IMR-90 (cell line): Measurements from ENCODE around the gene XIST. TPM values are rescaled to one million over a fixed set of nuclear protein-coding genes. Genes with fewer than 3 reads are reported as not detected.

Experiments
- ATAC-seq: fragments of 200-7000 bp; cut with Tn5 transposase; 2 replicates; pipeline ENCODE4 v1.9.1; 2020; ENCODE audit warnings: low read depth, mild to moderate bottlenecking, moderate library complexity
- BruUV-seq: library from RNA; stranded (reverse); fragments of 400-500 nt; replicated peaks from 2 replicates; lab custom pipeline; 2021; lab: Mats Ljungman, UMichigan
- CTCF ChIA-PET: fragments of 300-600 bp; formaldehyde crosslinking; extraction: SDS; loops from one replicate; lab custom pipeline; 2021; ENCODE audit warnings: antibody characterized with exemption; lab: Yijun Ruan, JAX
- POLR2A ChIA-PET: fragments of 300-600 bp; sonication (Branson Sonifier 250); formaldehyde crosslinking; loops from one replicate; lab custom pipeline; 2022; ENCODE audit warnings: antibody characterized with exemption; ENCODE audit not compliant: unreplicated experiment; lab: Charles Lee
- DNase-seq: peaks from one replicate; pipeline ENCODE4 v3.0.0; 2013
- H2AFZ ChIP-seq: replicated peaks from 2 replicates; pipeline ENCODE3; 2013; ENCODE audit warnings: low read length, mild to moderate bottlenecking; ENCODE audit not compliant: poor library complexity
- H2AK5ac ChIP-seq: 2 replicates; pipeline ENCODE4 v1.6.1; 2013; ENCODE audit warnings: low read depth, low read length, inconsistent platforms
- H2AK9ac ChIP-seq: replicated peaks from 2 replicates; pipeline ENCODE3; 2013; ENCODE audit warnings: mild to moderate bottlenecking, low read depth, low read length, moderate library complexity; ENCODE audit not compliant: poor library complexity
- H2BK120ac ChIP-seq: 2 replicates; pipeline ENCODE4 v1.6.1; 2013; ENCODE audit warnings: low read depth, low read length, inconsistent platforms
- H2BK15ac ChIP-seq: 3 replicates; pipeline ENCODE4 v1.6.1; 2013; ENCODE audit warnings: low read depth, low read length, inconsistent platforms
- H2BK20ac ChIP-seq: 2 replicates; pipeline ENCODE4 v1.6.1; 2013; ENCODE audit warnings: low read depth, mild to moderate bottlenecking, inconsistent platforms, low read length, moderate library complexity
- H2BK5ac ChIP-seq: 2 replicates; pipeline ENCODE4 v1.6.1; 2013; ENCODE audit warnings: mild to moderate bottlenecking, low read depth, low read length, inconsistent platforms; ENCODE audit not compliant: poor library complexity, severe bottlenecking
- H3K14ac ChIP-seq: replicated peaks from 2 replicates; pipeline ENCODE4 v1.6.1; 2013; ENCODE audit warnings: low read depth, low read length, inconsistent platforms
- H3K18ac ChIP-seq: 2 replicates; pipeline ENCODE4 v1.6.1; 2013; ENCODE audit warnings: low read depth, low read length, control low read depth
- H3K23ac ChIP-seq: 2 replicates; pipeline ENCODE4 v1.6.1; 2013; ENCODE audit warnings: low read depth, low read length, inconsistent platforms
- H3K27ac ChIP-seq: 2 replicates; pipeline ENCODE4 v1.5.1; 2013; ENCODE audit warnings: mild to moderate bottlenecking, control low read depth, low read length; ENCODE audit not compliant: insufficient read depth
- H3K27me3 ChIP-seq: 2 replicates; pipeline ENCODE4 v1.6.1; 2013; ENCODE audit warnings: low read length; ENCODE audit not compliant: control insufficient read depth, insufficient read depth
- H3K36me3 ChIP-seq: 2 replicates; pipeline ENCODE4 v1.6.1; 2013; ENCODE audit warnings: low read length, mixed read lengths; ENCODE audit not compliant: control insufficient read depth, insufficient read depth
- H3K4ac ChIP-seq: 2 replicates; pipeline ENCODE4 v1.6.1; 2013; ENCODE audit warnings: low read depth, low read length, inconsistent platforms
- H3K4me1 ChIP-seq: 2 replicates; pipeline ENCODE4 v1.6.1; 2013; ENCODE audit warnings: low read length, mixed read lengths; ENCODE audit not compliant: control insufficient read depth, insufficient read depth
- H3K4me2 ChIP-seq: 2 replicates; pipeline ENCODE4 v1.6.1; 2013; ENCODE audit warnings: low read depth, mild to moderate bottlenecking, control low read depth, low read length, moderate library complexity
- H3K4me3 ChIP-seq: 2 replicates; pipeline ENCODE4 v1.5.1; 2013; ENCODE audit warnings: low read depth, mild to moderate bottlenecking, control low read depth, low read length, moderate library complexity; ENCODE audit not compliant: insufficient read depth
- H3K56ac ChIP-seq: 2 replicates; pipeline ENCODE4 v1.6.1; 2013; ENCODE audit warnings: low read length, inconsistent platforms; ENCODE audit not compliant: insufficient read depth; ENCODE audit errors: extremely low read depth
- H3K79me1 ChIP-seq, 2 experiments: 2 replicates each; pipeline ENCODE4 v1.6.1; 2013; ENCODE audit warnings: low read length in 2 of 2, inconsistent platforms in 1 of 2, low read depth in 1 of 2
- H3K9ac ChIP-seq: 2 replicates; pipeline ENCODE4 v1.6.1; 2013; ENCODE audit warnings: low read depth, low read length, control low read depth
- H3K9me1 ChIP-seq: 2 replicates; pipeline ENCODE4 v1.6.1; 2013; ENCODE audit warnings: low read length, inconsistent platforms; ENCODE audit not compliant: insufficient read depth
- H3K9me3 ChIP-seq: 2 replicates; pipeline ENCODE4 v1.6.1; 2013; ENCODE audit warnings: low read length; ENCODE audit not compliant: control insufficient read depth, insufficient read depth
- H4K20me1 ChIP-seq: 2 replicates; pipeline ENCODE4 v1.6.1; 2013; ENCODE audit warnings: low read length, inconsistent platforms; ENCODE audit not compliant: insufficient read depth
- H4K5ac ChIP-seq: 2 replicates; pipeline ENCODE4 v1.6.1; 2013; ENCODE audit warnings: mild to moderate bottlenecking, low read depth, low read length, control low read depth
- H4K8ac ChIP-seq, 2 experiments: 2 replicates each; pipeline ENCODE4 v1.6.1; 2013; ENCODE audit warnings: low read depth in 2 of 2, low read length in 2 of 2, control low read depth in 1 of 2, inconsistent platforms in 1 of 2
- H4K91ac ChIP-seq: 2 replicates; pipeline ENCODE4 v1.6.1; 2013; ENCODE audit warnings: low read depth, low read length, inconsistent platforms; ENCODE audit not compliant: insufficient read depth
- BHLHE40 ChIP-seq: fragments of 150-350 bp; IDR thresholded peaks from 2 replicates; pipeline ENCODE4 v1.6.1; 2016; ENCODE audit warnings: mild to moderate bottlenecking, low read depth, low read length
- CEBPB ChIP-seq: IDR thresholded peaks from 2 replicates; pipeline ENCODE4 v1.6.1; 2012; ENCODE audit warnings: low read depth, low read length, improper control_type of control experiment
- CHD1 ChIP-seq: IDR thresholded peaks from 2 replicates; pipeline ENCODE4 v1.6.1; 2012; ENCODE audit warnings: low read depth, low read length, improper control_type of control experiment
- FOS ChIP-seq: fragments of 150-350 bp; IDR thresholded peaks from 2 replicates; pipeline ENCODE4 v1.6.1; 2016; ENCODE audit warnings: low read depth, low read length
- MAFK ChIP-seq: IDR thresholded peaks from 2 replicates; pipeline ENCODE4 v1.6.1; 2012; ENCODE audit warnings: low read depth, low read length, improper control_type of control experiment
- MAZ ChIP-seq: IDR thresholded peaks from 2 replicates; pipeline ENCODE4 v1.6.1; 2012; ENCODE audit warnings: low read depth, mild to moderate bottlenecking, low read length, improper control_type of control experiment, moderate library complexity, borderline replicate concordance
- MXI1 ChIP-seq: IDR thresholded peaks from 2 replicates; pipeline ENCODE4 v1.6.1; 2012; ENCODE audit warnings: low read depth, mild to moderate bottlenecking, low read length, moderate library complexity, borderline replicate concordance
- NFE2L2 ChIP-seq: fragments of 150-350 bp; IDR thresholded peaks from 2 replicates; pipeline ENCODE4 v1.6.1; 2016; ENCODE audit warnings: low read depth, mild to moderate bottlenecking, low read length
- POLR2A ChIP-seq: IDR thresholded peaks from 2 replicates; pipeline ENCODE4 v1.6.1; 2012; ENCODE audit warnings: mild to moderate bottlenecking, low read depth, low read length
- RAD21 ChIP-seq: IDR thresholded peaks from 2 replicates; pipeline ENCODE4 v1.6.1; 2012; ENCODE audit warnings: low read length, improper control_type of control experiment
- RCOR1 ChIP-seq: IDR thresholded peaks from 2 replicates; pipeline ENCODE4 v1.6.1; 2012; ENCODE audit warnings: mild to moderate bottlenecking, low read length, improper control_type of control experiment; ENCODE audit not compliant: insufficient replicate concordance
- RFX5 ChIP-seq: IDR thresholded peaks from 2 replicates; pipeline ENCODE4 v1.8.0; 2012; ENCODE audit warnings: low read depth, mild to moderate bottlenecking, low read length, moderate library complexity
- SMC3 ChIP-seq: fragments of 150-350 bp; IDR thresholded peaks from 2 replicates; pipeline ENCODE4 v1.6.1; 2016; ENCODE audit warnings: low read depth, mild to moderate bottlenecking, antibody characterized with exemption, low read length, moderate library complexity
- USF2 ChIP-seq: fragments of 150-350 bp; IDR thresholded peaks from 2 replicates; pipeline ENCODE4 v1.6.1; 2017; ENCODE audit warnings: mild to moderate bottlenecking, antibody characterized with exemption, low read length, low read depth
- WGBS, 2 experiments: methylation state at CpG; one replicate each; pipeline versions ENCODE4 v1.1.5 to v1.1.7; 2013; ENCODE audit warnings: missing lambda C conversion rate in 2 of 2; ENCODE audit not compliant: insufficient read length in 1 of 2; ENCODE audit errors: extremely low coverage in 2 of 2; 5-methylcytosine and 5-hydroxymethylcytosine counted together
- dilution Hi-C: fragments of 300-500 bp; cut with HindIII; formaldehyde crosslinking; loops from one replicate; pipeline ENCODE4 v1.14.3; 2018; ENCODE audit warnings: low sequenced_read_pairs; ENCODE audit not compliant: unreplicated experiment
- in situ Hi-C: fragments of 300-500 bp; cut with MboI; formaldehyde crosslinking; loops from 3 replicates; pipeline ENCODE4 v1.14.3; 2019; ENCODE audit warnings: low sequenced_read_pairs, inconsistent platforms, mixed read lengths
- intact Hi-C: fragments of 100-400 bp; cut with micrococcal nuclease; formaldehyde crosslinking; loops from 2 replicates; pipeline ENCODE4 v1.10.0; 2022
- polyA plus RNA-seq, 3 experiments: library from polyadenylated mRNA; depleted of rRNA; stranded (reverse); fragments of >200 nt; gene quantifications; 2 replicates each; pipeline ENCODE4 v1.2.3, GENCODE V29; 2012; ENCODE audit warnings: low replicate concordance in 1 of 3
- total RNA-seq: library from RNA; depleted of rRNA; stranded (reverse); fragments of >200 nt; gene quantifications from 2 replicates; pipeline ENCODE4 v1.2.3, GENCODE V29; 2012
- TF ChIP-seq, protein P1 (sequence below): conservative IDR thresholded peaks from 2 replicates; pipeline ENCODE4 v1.5.1; 2012; ENCODE audit warnings: mild to moderate bottlenecking, low read depth, low read length, improper control_type of control experiment
- TF ChIP-seq, protein P2 (sequence below): fragments of 150-350 bp; IDR thresholded peaks from 2 replicates; pipeline ENCODE4 v1.6.1; 2016; ENCODE audit warnings: low read depth, mild to moderate bottlenecking, low read length, moderate library complexity, borderline replicate concordance

Gene XIST
- total and polyA plus RNA-seq, 2 of the 4 experiments (the other 2 are of a cell fraction): 48.9 to 159 TPM

DNA sequence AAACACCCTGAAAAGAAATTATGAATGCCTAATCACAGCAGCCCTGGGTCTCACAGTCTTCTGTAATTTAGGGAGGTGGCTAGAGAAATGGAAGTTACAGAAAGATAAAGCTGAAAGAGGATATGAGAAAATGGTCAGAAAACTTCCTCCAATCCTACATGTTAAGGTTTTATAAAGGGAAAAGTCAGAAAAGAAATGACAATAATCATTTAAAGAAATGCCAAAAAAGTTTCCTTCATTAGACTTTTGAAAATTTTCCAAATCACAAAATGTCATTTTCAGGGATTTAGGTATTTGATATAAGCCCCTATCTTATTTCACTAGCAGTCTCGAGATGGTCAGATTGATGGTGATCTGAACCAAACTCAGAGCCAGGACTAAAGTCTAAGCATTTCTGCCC lies 13.4 kb downstream of the XIST start:
- Histone ChIP-seq H3K18ac (no peak overlapping the region), H3K14ac (no peak overlapping the region), H3K36me3 (peaks cover 1% of the 10 kb centered on the region; the same call in 1 of the 2 replicates), H2BK120ac (no peak overlapping the region), H2BK15ac (no peak overlapping the region), H4K5ac (no peak overlapping the region), H2BK5ac (no peak overlapping the region), H2AFZ (no peak overlapping the region), H3K4ac (no peak overlapping the region), H3K4me3 (no peak overlapping the region), H2AK5ac (no peak overlapping the region), H2AK9ac (no peak overlapping the region), H3K4me1 (no peaks in the 10 kb centered on the region; the same call in 1 of the 2 replicates), H3K56ac (no peak overlapping the region), H3K4me2 (no peak overlapping the region), H3K9me3 (no peaks in the 10 kb centered on the region), H3K9me1 (0 out of 2 replicates have a peak, but pooled peaks cover 8% of the 10 kb centered on the region), H2BK20ac (no peak overlapping the region), H4K20me1 (peaks cover 91% of the 10 kb centered on the region), H3K79me1 (peaks cover 0 to 3% of the 10 kb centered on the region in 2 experiments; a peak in 1 of 4 replicates), H3K9ac (no peak overlapping the region), H3K27ac (no peak overlapping the region), H4K8ac (no peak overlapping the region), H3K27me3 (no peaks in the 10 kb centered on the region; the same call in 1 of the 2 replicates), H3K23ac (no peak overlapping the region), H4K91ac (no peak overlapping the region)
- ChIA-PET CTCF (no interaction called here), POLR2A (no interaction called here)
- DNase-seq (no peak), ATAC-seq (no peak)
- WGBS, 2 experiments: no CpG with 5 or more reads among the region's 1 CpG
- no TSS peak for BruUV-seq
- no peak for TF ChIP-seq RCOR1
- TF ChIP-seq NFE2L2: no peak
- no peak for TF ChIP-seq FOS
- TF ChIP-seq, protein P1, sequence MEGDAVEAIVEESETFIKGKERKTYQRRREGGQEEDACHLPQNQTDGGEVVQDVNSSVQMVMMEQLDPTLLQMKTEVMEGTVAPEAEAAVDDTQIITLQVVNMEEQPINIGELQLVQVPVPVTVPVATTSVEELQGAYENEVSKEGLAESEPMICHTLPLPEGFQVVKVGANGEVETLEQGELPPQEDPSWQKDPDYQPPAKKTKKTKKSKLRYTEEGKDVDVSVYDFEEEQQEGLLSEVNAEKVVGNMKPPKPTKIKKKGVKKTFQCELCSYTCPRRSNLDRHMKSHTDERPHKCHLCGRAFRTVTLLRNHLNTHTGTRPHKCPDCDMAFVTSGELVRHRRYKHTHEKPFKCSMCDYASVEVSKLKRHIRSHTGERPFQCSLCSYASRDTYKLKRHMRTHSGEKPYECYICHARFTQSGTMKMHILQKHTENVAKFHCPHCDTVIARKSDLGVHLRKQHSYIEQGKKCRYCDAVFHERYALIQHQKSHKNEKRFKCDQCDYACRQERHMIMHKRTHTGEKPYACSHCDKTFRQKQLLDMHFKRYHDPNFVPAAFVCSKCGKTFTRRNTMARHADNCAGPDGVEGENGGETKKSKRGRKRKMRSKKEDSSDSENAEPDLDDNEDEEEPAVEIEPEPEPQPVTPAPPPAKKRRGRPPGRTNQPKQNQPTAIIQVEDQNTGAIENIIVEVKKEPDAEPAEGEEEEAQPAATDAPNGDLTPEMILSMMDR: no peak
- TF ChIP-seq MAZ: no peak
- TF ChIP-seq CHD1: no peak
- no peak for TF ChIP-seq RFX5
- TF ChIP-seq, protein P2, sequence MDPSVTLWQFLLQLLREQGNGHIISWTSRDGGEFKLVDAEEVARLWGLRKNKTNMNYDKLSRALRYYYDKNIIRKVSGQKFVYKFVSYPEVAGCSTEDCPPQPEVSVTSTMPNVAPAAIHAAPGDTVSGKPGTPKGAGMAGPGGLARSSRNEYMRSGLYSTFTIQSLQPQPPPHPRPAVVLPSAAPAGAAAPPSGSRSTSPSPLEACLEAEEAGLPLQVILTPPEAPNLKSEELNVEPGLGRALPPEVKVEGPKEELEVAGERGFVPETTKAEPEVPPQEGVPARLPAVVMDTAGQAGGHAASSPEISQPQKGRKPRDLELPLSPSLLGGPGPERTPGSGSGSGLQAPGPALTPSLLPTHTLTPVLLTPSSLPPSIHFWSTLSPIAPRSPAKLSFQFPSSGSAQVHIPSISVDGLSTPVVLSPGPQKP: no peak
- no peak for TF ChIP-seq MXI1
- no peak for TF ChIP-seq USF2
- TF ChIP-seq SMC3: no peak
- no peak for TF ChIP-seq BHLHE40
- no peak for TF ChIP-seq CEBPB
- TF ChIP-seq POLR2A: no peak
- no peak for TF ChIP-seq RAD21
- no peak for TF ChIP-seq MAFK
- dilution Hi-C loops: no loop called here
- in situ Hi-C loops: no loop called here
- intact Hi-C loops: no loop called here
